Activated CD8-positive, alpha-beta memory T cell treated with anti-CD3 and anti-CD28 coated beads, Interleukin-2, amount 50 U/mL, for 4 hours (primary cell): ENCODE measurements around the gene EIF3J.
"Not testable (repeated sequence)": the region's sequence is repeated elsewhere in the genome, so short reads cannot be mapped to it uniquely, and the experiment has no call there.

Experiments used
- DNase-seq: peaks from one replicate; pipeline ENCODE4 v3.0.0-alpha.2; 2020

EIF3J gene, protein sequence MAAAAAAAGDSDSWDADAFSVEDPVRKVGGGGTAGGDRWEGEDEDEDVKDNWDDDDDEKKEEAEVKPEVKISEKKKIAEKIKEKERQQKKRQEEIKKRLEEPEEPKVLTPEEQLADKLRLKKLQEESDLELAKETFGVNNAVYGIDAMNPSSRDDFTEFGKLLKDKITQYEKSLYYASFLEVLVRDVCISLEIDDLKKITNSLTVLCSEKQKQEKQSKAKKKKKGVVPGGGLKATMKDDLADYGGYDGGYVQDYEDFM

DNA sequence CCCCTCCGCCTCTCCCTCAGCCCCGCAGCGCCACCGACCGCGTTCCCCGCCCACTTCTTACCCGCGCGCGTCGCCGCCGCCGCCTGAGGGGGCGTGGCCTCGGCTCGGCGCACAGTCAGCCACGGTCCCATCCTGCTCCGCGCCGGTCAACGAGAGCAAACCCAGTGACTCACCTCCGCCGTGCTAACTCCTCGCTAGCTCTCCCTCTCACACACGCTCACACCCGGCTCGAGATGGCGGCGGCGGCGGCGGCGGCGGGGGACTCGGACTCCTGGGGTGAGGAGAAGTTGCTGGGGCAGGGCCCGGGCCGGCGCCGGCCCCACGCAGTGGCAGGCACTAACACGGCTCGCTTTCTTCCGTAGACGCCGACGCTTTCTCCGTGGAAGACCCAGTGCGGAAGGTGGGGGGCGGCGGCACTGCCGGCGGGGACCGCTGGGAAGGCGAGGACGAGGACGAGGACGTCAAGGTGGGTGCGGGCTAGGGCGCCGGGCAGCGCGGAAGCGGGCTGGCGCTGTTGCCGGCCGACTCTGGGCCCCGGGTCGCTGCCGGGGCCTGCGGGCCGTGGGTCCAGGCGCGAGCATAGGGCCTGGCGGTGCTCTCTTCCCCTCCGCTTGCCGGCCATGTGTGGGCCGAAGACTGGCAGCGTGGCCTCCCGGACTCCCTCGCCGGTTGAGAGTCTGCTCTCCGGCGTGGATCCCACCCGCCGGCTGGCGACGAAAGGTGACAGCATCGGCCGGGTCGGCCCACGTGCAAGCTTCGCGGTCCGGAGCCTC is at the start of gene EIF3J:
TSS of gene EIF3J (plus strand) at position 186 of the 773 bp plus-strand sequence. CDS start at position 234, 48 bp downstream.
- DNase-seq: peak; percentile 94

DNA sequence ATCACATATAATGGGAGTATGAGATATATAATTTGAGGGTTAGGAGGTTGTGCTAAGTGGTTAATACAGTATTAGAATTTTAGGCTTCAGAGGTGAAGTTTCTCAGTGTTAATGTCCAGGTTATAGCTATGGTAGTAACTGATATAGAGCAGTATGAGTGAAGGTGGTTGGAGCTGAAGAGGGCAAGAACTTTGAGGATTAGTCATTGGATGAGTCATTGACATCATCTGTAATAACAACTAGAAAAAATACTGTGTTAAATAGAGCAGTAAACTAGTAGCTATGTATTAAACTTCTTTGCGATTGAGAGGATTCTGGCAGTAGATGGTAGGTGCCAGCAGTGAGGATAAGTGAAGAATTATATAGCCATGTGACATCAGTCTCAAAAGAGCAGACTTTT is 47.5 kb upstream of the EIF3J start:
- no peak for DNase-seq

DNA sequence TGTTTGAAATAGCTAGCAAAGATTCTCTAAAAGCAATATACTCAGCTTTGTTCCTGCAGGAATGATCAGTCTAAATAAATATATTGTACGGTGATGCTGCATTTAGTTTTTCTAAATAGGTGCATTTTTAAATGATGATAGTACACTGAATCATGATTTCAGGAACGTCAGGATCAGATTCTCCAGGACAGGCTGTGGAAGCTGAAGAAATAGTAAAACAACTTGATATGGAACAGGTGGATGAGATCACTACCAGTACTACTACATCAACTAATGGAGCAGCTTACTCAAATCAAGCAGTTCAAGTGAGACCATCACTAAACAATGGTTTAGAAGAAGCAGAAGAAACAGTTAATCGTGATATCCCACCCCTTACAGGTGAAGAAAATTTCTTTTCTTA is 46.3 kb upstream of the EIF3J start:
- no peak for DNase-seq

DNA sequence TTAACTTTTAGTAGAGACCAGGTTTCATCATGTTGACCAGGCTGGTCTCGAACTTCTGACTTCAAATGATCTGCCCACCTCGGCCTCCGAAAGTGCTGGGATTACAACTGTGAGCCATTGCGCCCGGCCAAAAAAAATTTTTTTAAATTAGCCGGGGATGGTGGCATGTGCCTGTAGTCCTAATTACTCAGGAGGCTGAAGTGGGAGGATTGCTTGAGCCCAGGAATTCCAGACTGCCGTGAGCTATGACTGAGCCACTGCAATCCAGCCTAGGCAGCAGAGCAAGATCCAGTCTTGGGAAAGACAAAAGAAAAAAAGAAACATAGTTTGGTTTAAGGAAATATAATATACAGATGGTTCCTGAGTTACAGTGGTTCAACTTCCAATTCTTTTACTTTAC is 44.9 kb upstream of the EIF3J start:
- no peak for DNase-seq

DNA sequence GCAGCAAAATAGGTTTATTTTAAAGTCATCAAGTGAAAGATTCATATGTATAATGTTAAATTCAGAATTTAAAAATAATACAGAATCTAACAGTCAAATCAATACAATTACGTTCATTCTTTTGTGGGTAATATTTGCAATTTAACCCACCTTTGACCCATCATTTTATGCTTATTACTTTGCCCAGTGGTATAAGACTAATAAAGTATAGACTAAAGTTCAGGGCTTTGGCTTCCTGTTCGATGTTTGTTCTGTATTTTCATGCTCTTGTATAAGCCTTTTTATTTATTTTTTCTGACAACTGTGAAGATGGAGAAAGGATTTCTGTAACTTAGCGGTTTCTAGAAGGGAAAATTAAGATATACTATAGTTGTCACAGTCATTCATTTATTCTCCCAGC is 44.3 kb upstream of the EIF3J start:
- DNase-seq: no peak

DNA sequence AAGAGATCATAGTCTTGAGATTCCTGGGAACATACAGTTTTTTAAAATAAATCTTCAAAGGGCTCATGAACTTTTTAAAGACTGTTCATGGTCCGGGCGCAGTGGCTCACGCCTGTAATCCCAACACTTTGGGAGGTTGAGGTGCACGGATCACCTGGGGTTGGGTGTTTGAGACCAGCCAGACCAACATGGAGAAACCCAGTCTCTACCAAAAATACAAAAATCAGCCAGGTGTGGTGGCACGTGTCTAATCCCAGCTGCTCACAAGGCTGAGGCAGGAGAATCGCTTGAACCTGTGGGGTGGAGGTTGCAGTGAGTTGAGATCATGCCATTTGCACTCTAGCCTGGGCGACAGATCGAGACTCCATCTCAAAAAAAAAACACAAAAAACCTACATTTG is 41.4 kb upstream of the EIF3J start:
- no peak for DNase-seq

DNA sequence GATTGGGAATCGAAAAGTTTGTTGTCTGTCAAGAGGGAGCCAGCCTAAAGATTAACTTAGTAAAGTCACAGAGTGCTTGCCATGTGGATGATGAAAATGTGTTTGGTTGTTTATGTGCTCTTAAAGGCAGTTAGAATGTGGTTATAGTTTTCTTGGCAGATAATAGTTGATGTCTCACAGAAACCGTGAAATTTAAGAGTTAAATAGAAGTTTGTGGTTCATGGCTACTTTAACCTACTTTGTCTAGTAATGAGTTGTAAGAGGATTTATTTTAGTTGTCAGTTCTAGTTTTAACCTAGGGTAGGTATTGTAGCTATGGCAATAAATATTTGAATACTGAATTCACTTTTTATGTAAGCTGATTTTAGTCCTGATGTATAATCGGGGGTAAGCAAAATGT is 36.4 kb upstream of the EIF3J start:
- no peak for DNase-seq

DNA sequence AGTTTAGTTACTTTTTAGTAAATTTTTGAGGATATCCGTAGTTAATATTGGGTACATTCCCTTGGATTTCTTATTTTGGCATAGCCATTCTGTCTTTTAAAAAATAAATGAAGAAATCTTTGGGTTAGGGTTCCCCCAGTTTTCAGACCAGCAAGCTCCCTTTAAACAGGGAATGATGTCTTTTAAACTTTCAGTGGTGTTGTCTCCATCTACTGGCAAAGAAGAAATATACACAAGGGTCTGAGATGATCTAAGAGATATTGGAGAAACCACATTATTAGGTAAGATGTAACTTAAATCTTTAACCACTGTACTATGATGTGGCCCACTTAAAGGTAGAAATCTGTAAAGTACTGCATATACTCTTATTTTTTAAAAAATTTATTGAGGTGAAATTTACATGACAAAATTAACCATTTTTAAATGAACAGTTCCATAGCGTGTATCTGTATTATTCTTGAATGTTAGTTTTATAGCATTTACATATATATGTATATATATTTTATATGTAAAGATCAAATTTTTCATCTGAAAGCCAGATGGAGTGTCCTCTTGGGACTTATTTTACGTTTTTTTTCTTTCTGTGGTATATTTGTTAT is 35.1 kb upstream of the EIF3J start:
- no peak for DNase-seq

DNA sequence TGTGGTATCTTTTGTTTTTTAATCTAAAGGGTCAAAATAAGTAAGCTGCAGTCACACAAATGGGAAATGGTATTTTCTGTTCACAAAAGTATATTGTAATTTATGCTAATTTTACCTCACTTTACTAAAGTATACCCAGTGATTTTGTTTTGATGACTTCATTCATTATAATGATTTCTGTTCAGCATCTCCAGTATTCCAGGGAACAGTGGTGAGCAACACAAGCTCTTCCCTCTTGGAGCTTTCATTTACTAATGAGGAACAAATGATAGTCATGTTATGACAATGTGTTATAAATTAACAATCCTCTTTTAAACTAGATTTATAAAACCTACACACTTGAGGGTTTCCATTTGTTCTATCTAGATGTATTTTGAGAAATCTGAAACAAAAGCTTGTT is 20.5 kb upstream of the EIF3J start:
- no peak for DNase-seq

DNA sequence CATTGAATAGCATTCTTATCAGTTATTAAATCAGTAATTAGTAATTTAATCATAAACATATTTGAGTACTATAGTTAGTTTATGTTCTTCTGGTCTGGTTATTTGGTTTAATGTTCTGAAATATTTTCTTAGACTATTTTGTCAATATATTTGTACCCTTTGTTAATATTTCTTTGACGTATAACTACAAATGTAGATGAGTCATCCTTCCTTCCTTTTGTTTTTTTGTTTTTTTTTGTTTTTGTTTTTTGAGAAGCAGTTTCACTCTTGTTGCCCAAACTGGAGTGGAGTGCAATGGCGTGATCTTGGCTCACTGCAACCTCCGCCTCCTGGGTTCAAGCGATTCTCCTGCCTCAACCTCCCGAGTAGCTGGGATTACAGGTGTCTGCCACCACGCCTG is 17.4 kb upstream of the EIF3J start:
- DNase-seq: no peak

DNA sequence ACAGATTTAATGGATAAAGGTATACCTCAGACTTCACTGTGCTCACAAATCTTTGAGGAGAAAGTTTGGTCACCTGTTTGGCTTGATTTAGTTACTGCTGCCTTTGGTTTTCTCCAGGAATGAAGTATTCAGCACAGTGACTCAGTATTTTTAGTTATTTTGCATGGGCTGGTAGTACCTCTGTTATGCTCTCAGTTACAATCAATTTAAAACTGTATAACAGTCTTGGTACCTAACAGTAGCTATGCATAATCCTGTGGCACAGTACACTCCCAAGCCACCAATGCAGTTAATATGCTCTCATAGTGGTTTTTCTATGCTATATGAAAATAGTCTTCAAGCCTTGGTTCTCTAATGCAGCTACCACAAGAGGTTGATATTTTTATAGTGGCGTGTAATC is 11.9 kb upstream of the EIF3J start:
- DNase-seq: no peak

DNA sequence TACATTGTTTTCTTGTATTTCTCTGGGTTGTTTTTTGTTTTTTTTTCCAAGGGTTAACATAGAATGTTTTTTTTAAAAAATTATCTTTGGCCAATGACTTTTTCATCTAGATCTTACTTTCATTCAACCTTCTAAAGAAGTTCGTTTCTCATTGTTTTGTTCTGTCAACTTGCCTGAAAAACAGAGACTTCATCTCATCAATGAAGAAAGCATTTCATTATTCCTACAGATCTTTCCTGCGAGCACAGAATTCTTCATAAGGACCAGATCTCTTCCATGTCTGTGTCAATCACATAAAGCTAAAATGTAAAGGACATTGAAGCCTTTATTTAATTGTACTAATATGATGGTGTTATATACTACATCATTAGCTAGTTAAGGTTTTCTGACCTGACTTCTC is 9.7 kb upstream of the EIF3J start:
- DNase-seq: no peak

DNA sequence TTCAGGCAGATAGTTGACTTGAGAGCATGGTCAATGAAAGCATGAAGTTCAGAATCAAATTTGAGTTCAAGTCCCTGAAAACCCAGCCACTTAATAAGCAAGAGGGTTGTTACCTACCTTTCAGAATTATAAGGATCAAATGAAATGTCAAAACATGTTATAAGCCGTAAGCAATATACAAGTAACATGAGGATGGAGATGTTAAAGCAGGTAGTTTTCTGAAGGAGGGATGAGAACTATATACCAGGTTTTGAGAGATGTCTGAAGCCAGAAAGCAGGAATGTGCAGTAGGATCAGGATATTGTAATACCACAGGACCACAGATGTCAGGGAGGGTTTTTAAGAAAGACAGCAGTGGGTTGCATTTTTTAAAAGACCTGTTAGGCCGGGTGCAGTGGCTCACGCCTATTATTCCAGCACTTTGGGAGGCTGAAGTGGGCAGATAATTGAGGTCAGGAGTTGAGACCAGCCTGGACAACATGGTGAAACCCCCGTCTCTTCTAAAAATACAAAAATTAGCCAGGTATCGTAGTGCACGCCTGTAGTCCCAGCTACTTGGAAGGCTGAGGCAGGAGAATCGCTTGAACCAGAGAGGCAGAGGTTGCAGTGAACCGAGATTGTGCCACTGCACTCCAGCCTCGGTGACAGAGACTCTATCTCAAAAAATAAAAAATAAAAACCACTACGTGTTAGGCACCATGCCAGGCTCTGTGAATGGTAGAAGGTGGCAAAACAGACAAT is 6.9 kb upstream of the EIF3J start:
- no peak for DNase-seq

DNA sequence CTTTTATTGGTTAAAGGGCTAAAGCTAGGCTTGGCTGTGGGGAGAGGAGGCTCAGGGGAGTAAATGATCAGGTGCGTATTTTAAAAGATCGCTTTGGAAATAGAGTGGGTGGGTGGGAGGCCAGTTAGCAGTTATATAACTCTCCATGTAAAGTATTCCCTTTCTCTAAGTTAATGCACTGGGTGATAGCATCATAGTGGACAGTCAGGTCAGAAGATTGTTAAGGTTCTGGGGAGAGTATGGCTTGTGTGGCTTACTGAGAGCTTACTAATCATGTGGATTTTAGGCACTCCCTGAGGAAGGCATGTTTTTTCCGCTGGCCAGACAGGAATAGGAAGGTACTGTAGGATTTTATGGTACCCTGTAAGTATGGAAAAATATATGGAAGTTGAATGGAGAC is 6.3 kb upstream of the EIF3J start:
- no peak for DNase-seq

DNA sequence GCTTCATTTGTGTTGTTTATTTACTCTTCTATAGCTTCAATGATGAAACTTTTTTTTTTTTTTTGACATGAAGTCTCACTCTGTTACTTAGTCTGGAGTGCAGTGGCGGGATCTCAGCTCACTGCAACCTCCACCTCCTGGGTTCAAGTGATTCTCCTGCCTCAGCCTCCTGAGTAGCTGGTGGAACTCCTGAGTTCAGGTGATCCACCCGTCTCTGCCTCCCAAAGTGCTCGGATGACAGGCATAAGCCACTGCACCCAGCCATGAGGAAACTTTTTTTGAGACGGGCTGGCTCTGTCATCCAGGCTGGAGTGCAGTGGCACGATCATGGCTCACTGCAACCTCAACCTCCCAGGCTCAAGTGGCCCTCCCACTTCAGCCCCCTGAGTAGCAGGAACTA is 4.7 kb upstream of the EIF3J start:
- DNase-seq: not testable (repeated sequence)

DNA sequence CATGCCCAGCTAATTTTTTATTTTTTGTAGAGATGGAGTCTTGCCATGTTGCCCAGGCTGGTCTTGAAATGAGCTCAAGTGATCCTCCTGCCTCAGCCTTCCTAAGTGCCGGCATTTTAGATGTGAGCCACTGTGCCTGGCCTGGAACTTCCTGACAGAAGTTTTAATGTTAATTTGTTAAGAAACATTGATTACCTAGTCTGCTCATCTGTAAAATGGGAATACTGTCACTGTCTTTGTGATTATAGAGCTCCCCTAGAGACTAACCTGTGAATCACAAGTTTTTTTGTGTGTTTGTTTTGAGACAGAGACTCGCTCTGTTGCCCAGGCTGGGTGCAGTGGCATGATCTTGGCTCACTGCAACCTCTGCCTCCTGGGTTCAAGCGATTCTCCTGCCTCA is 4.3 kb upstream of the EIF3J start:
- DNase-seq: no peak

DNA sequence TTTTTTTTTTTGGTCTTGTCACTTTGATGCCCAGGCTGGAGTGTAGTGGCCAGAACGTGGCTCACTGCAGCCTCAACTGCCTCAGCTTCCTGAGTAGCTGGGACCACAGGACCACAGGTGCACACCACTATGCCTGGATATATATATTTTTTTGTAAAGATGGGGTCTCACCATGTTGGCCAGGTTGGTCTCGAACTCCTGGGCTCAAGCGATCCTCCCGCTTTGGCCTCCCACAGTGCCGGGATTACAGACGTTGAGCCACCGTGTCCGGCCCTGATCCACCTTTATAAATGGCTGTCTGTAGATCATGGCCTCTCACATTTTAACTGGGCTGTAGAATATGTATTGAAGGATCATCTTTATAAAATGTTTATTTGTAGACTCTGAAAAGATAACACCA is 1.9 kb upstream of the EIF3J start:
- DNase-seq: no peak

DNA sequence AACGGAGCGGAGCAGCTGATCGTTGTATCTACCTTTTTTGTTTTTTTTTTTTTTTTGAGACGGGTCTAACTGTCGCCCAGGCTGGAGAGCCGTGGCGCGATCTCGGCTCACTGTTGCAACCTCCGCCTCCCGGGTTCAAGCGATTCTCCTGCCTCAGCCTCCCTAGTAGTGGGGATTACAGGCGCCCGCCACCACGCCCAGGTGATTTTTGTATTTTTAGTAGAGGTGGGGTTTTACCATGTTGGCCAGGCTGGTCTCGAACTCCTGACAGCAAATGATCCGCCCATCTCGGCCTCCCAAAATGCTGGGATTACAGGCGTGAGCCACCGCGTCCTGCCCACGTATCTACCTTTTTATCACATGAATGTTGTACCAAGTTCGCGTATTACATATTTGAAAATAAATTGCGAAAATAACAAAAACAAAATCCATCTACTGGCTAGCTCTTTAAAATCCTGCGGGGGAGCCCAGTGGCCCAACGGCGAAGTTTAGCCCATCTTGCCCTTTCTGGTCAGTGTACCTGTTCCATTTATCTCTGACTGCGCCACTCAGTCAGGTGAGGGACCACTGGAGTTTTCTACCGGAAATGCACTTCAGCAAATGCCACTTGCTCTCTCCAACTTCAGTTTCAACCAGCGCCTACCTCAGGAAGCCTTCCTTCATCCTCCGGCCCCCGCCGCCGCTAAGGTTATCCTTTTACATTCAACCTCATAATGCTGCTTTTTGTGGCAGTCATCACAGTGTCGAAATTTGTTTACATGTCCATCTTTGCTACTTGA is 1.2 kb upstream of the EIF3J start:
- DNase-seq: peak; percentile 21

DNA sequence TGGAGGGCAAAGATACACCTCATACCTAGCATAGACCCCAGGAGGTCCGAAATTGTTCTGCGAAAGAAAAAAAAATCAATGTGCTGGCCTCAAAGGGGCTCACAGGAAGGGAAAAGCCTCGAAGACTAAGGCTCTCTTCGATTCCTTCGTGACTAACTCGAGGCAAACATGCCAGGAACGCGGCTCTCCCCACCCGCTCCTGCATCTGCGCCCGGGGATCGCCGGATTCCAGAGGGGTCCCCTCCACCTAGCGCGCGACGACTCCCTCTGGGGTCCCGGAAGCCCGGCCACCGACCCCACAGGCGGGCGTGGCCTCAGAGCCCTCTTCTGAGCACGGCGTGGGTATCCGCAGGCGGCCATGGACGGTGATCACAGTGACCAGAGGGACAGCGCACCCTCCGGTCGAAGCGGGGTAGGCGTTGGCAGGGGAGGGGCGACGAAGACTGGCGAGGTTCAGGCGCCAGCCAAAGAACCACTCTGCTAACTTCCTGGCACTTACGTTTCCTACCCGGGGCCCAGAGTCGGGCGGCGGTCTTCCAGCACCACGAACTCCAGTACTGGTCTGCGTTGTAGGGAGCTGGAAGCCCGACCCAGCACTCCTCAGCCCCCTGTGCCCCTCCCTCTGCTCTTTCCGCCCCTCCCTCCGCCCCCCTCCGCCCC is 515 bp upstream of the EIF3J start:
- DNase-seq: no peak

DNA sequence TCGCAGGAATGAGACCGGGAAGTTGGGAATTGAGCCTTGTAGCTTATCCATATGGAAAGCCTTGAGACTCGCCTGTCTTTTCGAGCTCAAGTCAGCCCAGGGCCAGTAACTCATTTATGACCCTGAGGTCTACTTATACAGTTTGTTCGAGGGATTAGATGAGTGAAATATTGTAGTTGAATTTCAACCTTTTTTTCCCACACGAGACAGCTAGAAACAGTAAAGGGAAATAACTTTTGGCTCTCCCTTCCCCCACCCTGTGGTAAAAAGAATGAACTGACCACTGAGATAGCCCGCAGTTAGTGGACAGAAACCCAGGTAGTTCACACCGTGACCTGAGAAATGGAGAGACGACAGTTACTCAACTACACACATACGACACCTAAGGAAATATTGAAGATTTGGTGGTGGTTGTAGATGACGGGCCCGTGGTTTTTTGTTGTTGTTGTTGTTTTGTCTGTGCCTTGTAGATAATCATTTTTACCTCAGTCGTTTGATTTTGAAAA is 841 bp downstream of the EIF3J start:
- DNase-seq: no peak

DNA sequence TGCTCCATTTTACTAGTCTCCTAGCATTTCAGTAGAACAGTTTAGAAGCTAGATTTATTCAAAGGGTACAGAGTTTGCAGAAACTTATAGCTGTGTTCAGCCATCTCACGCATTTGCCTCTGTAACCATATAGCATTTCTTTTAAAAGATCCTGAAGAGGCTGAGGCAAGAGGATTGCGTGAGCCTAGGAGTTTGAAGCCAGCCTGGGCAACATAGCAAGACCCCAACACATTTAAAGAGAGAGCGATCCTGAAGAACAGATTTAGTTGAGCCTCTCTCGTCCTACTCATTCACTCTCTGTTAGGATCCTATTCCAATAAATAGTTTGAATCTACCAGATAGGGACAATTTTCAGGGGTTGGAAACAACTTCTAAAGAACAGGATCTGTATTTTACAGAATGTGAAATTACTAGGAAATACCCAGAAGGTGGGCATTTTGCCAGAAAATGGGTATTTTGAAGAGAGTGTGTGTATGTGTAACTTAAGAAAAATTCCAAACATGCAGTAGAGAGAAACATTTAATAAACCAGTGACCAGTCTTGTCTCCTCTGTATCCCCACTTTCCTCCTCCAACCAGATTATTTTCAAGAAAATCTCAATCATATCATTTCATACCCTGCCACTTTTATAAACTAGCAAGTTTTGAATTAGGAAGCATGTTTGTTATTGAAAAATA is 4.5 kb downstream of the EIF3J start:
- DNase-seq: no peak
